Measurements from ENCODE around the gene TET2.

DNA sequence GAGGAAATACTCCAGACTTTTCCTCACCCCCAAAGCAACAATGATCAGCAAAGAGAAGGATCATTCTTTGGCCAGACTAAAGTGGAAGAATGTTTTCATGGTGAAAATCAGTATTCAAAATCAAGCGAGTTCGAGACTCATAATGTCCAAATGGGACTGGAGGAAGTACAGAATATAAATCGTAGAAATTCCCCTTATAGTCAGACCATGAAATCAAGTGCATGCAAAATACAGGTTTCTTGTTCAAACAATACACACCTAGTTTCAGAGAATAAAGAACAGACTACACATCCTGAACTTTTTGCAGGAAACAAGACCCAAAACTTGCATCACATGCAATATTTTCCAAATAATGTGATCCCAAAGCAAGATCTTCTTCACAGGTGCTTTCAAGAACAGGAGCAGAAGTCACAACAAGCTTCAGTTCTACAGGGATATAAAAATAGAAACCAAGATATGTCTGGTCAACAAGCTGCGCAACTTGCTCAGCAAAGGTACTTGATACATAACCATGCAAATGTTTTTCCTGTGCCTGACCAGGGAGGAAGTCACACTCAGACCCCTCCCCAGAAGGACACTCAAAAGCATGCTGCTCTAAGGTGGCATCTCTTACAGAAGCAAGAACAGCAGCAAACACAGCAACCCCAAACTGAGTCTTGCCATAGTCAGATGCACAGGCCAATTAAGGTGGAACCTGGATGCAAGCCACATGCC, 89.7 kb downstream of the TET2 start:
- TF ChIP-seq PAX5 (IDR thresholded peaks at IDR 0.05; ENCODE audit: insufficient read depth, low read length, severe bottlenecking) (no peak), POLR2A (IDR thresholded peaks at IDR 0.05; ENCODE audit: low read depth, low read length) (no peak), POLR2AphosphoS5 (IDR thresholded peaks at IDR 0.05; ENCODE audit: low read depth, low read length) (no peak), SPI1 (IDR thresholded peaks at IDR 0.05; ENCODE audit: low read depth, low read length) (peak; percentile 68), TAF1 (IDR thresholded peaks at IDR 0.05; ENCODE audit: low read depth, low read length) (no peak)

Data from GM12891 (cell line).